NCI-H526 (cell line): Measurements from ENCODE around the gene ARMC10.
A peak's percentile ranks its signal among the peaks of the same experiment; 100 is the strongest.
"Not testable (repeated sequence)": the region's sequence is repeated elsewhere in the genome, so short reads cannot be mapped to it uniquely, and the experiment has no call there.

Experiments used
- DNase-seq, 2 experiments: peaks; one replicate each; lab custom pipeline; 2025; lab: John Stamatoyannopoulos, UW

The ARMC10 gene

DNA sequence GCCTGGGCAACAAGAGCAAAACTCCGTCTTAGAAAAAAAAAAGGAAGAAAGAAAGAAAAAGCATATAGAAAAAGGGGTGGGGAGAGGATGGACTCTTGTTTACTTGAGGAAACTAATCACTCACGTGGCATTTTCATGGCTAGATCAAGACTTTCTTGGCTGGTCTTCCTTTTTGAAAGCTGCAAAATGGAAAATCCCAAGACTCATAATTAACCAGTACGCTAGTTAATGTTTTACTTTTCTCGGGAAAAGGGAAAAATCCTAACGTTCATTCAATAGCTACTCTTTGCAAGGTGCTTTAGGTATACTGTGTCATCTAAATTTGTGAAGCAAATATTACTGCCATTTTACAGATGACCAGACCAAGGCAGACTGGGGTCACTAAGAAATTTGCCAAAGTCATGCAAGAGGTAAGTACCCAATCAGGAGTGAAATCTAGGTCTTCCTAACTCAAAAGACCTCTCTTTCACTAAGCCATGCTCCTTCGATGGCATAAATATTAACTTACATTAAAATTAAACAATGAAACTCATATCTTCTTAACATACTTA lies 49.6 kb downstream of the ARMC10 start:
- no peak for DNase-seq

DNA sequence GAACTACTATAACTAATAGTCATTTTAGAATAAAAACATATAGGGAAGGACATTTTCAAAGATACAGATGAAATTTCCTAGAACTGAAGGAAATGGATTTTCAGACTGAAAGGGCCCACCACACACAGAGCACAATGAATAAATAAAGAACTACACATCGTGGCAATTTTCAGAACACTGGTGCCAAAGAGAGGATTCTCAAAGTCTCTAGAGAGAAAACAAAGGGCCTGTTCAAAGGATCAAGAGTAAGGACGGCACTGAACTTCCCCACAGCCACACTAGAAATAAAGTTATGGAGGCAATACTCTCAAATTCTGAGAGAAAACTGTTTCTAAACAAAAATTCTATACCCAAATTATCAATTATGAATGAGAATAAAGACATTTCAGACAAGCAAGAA lies 52.1 kb downstream of the ARMC10 start:
- DNase-seq = no peak

DNA sequence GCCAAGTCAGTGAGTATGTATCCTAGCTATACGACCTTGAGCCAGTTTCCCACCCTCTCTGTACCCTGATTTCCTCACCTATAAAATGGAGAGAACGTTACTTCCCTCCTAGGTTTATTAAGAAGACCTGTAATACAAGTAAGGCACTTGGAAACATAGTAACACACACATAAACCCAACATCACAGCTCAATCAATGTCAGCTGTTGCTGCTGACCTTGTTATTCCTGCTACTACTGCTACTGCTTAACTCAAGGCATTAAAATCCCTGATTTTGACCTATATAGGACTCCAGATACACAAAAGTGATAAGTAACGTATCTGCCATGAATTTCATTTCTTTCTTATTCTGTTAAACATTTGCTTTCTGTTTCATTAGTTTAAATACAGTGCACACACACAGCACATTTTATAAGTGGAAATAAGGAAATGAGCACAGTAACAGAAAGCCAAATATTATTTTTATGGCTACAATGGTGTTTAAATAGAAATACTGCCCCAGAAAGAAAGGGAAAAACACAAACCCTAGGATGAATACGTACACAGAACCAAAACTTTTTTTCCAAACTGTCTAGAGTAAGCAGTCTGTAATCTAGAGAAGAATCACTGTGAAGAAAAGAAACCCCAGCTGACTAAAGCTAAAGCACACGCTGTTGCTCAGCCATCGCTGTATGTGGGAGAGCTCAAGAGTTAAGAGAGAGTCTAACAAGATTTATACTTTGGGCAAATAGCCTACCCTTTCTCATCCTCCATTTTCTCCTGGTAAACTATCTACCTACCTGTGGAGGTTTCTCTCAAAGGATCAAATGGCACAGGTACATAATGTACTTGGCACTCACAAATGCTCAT lies 55.0 kb downstream of the ARMC10 start:
- no peak for DNase-seq

DNA sequence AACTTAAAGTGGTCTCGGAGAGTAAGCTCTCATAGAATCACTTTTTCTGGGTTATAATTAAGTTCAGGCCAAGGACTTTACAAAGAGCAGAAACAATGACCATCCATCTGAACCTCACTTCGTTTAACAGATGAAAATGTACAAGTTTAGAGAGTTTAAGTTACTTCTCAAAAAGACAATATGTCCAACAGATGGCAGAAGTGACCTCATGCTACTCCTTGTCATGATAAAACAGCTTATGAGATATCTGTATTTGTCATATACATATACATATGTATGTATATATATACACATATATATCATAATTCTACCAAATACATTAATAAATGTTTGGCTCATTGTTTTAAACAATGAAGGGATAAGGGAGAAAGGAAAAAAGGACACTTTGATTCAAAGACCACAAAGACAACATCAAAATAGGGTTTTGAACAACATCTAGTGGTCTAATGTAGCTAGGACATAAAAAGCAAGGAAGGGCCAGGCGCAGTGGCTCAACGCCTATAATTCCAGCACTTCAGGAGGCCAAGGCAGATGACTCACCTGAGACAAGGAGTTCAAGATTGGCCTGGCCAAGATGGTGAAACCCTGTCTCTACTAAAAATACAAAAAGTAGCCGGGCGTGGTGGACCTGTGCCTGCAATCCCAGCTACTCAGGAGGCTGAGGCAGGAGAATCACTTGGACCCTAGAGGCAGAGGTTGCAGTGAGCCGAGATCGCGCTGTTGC lies 56.1 kb downstream of the ARMC10 start:
- DNase-seq = no peak

DNA sequence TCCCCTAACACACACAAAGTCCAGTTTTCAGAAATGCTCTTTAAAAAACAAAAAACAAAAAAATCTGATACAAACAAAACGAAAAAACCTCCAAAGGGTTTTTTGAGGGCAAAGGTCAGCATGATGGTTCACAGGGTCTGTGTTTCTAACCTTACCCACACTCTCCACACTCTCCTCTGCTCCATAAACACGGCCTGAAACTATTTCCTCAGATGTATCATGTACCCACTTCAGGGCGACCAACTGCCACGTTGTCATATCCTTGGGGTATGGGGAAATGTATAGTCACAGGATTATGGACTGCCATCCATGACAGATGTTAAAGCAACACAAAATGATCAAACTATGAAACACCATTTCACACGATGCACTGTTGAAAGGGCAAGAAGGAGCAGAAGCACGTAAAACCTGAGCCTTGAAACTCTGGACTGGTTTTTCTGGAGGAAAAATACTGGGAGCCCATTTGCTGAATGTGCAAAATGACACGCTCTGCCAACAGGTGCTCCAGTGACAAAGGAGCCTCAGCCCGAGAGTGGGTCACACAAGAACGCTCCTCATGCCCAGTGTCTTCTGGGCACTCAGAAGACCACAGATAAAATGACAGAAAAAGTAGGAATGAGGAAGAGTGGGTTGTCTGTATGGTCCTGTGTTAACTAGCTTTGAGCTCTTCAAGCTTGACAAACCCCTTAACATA lies 58.2 kb downstream of the ARMC10 start:
- DNase-seq = no peak

DNA sequence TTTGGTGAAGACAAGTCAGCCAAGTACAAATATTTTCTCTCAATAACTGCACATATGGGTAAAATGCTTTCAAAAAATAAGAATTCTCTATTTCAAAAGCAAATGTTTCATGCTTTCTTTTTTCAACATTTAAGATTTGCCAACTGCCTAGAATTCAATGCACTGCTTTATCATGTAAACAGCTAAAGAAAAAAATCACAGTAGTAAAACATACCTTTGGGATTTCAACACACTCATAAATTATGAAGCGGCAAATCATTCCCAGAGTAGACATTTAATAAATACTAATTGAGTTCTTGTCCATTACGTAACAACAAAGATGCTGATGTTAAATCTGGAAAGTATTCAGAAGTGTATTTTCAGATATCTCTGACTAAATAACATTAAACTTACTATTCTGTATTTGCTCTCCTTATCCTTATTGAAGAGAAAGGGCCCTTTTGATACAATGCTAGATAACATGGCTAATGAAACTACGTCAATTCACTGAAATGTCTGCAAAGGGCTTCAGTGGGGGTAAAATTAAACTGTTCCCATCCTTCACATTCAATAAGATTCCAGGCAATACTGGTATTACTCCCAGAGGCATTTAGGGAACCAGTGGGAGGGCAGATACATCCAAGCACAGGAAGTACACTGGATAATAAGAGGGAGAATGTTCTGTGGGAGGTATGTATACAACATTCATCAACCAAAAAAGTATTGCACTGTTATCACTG lies 60.1 kb downstream of the ARMC10 start:
- DNase-seq = no peak

DNA sequence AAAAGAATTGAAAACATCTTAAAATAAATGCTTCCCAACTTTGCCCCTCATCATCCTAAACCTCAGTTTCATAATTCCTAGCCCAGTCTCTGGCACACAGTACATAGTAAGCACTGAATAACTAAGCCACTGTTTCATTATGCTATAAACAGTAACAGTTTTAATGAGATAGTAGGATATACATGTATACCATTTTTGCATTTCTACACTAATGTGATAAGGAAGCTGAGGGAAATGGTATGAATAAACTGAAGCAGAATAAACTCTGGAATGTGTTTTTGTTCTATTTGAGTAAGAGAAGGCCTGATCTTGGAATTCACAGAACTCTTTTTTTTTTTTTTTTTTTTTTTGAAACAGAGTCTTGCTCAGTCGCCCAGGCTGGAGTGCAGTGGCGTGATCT lies 65.1 kb downstream of the ARMC10 start:
- no peak for DNase-seq

DNA sequence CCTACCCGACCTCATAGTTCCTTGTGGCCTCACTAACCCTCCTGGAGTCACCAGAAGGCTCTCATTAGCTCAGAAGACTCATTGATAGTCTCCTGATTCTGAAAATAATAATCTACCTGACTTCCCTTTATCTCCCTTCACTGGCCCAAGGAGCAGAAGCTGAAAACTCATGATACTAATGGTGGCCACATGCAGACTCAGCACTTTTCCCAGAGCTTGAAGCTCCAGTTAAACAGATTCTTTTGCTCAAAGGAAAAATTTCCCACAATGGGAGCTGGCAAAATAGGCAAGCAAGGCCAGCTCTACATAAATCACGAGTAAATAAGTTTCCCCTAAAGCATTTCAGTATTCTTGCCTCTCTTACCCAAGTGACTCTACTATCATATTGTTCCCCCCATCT lies 65.7 kb downstream of the ARMC10 start:
- DNase-seq = no peak

DNA sequence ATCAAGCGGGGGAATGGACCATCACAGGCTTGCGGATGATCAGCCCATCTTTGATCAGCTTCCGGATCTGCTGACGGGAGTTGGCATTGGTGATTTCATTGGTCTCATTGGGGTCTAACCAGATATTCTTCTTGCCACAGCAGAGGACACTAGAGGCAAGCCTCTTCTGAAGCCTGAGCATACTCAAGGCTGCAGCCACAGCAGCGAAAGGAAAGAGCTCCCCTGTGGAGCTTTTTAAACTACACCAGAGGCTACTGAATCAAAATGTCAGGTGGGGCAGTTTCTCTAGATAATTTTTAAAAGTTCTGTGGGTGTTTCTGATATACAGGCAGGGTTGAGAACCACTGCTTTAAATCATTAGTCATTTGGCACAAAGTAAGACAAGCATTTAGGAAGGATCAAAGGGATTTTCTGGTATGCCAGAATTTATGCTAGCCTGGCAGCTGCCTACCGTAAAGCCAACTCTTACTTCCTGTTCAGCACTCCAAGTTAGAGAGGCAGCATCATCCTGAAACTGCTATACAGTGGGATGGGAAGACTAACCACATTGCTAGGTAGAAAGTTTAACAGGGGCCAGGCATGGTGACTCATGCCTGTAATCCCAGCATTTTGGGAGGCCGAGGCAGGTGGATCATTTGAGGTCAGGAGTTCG lies 66.9 kb downstream of the ARMC10 start:
- DNase-seq = no peak

DNA sequence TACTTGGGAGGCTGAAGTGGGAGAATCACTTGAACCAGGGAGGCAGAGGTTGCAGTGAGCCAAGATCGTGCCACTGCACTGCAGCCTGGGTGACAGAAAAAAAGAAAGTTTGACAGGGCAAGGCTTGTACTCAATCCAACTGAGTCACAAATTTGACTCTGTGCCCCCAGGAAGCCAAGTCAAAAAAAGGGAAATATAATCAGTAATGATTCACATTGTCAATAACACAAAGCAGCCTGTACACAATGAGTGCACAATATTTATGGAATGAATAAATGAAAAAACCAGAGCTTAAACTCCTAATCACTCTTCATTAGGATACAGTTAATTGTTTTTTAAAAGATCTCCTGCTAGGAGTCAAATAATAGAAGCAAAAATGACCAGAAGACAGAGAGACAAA lies 67.6 kb downstream of the ARMC10 start:
- DNase-seq = no peak

DNA sequence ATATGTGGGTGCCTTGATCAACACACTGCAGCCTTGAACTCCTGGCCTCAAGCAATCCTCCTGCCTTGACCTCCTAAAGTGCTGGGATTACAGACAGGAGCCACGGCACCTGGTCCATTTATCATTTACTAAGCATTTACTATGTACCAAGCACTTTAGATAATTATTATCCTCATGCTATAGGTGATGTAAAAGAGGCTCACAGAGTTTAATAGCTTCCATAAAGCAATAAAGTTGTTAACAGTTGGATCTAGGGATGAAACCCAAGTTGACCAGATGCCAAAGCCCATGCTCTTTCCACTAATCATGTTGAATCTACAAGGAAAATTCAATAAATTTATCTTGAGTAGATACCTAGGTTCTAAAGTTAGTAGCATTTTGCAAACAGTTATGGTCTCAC lies 68.9 kb downstream of the ARMC10 start:
- DNase-seq = no peak

DNA sequence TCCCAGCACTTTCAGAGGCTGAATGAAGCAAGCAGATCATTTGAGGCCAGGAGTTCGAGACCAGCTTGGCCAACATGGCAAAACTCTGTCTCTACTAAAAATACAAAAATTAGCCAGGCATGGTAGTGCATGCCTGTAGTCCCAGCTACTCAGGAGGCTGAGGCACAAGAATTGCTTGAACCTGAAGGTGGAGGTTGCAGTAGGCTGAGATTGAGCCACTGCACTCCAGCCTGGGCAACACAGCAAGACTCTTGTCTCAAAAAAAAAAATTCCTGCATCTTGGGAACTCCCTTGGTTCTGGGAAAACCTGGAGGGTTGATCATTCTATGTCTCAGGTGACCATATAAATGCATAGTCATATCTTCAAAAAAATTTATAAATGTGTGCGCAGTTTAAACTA lies 69.8 kb downstream of the ARMC10 start:
- not testable (repeated sequence) for DNase-seq

DNA sequence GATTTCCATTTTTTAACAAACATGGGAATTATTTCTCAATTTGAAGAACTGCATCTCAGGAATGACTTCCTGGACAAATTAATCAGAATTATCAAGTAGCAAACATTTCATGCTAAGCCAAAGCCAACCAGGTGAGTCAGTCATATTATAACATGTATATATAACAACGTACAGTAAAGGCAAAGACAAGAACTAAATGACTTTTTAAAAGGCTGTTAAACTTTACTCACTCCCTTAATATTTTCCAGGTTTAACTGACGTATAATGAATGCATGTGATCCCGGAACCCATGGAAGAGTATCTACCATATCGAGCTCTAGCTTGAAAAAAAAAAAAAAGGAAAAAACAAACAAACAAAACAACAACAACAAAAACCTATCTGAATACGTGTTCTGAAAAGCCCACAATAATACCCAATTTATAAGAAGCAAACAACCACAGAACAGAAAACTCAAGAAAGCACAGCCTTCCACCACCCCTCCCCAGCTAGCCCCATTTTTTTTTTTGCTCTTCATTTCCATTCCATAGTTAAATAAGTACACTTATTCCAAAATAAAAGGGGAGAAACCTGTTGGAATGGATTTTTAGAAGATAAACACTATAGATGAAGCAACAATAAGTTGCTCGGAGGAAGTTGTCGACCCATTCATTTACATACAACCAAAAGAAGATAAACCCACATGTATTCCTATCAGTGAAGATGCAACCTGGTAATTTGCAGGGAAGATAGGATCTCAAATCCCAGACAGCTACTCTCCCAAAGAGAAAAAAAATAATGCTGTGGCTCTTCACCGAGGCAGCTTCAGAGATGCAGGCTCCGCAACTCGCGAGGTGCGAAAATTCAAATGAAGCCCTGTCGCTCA lies 73.4 kb downstream of the ARMC10 start:
- DNase-seq = peak in 1 of 2 experiments; percentile 32
